ENCODE measurements around the gene KRT13.

- TF ChIP-seq CTCF (IDR thresholded peaks at IDR 0.05; ENCODE audit: insufficient read depth, low read length, poor library complexity, severe bottlenecking) (no peak), EZH2phosphoT487 (conservative IDR thresholded peaks at IDR 0.05; ENCODE audit: low read length) (no peak)
These were observed 6.3 kb upstream of the KRT13 start for GRCh38 chr17:41511716-41512115.
